NT2/D1 (cell line): ENCODE results near the gene SETX.
A peak's percentile ranks its signal among the peaks of the same experiment; 100 is the strongest.
"Not testable (repeated sequence)": the region's sequence is repeated elsewhere in the genome, so short reads cannot be mapped to it uniquely, and the experiment has no call there.

Source experiments
- DNase-seq: peaks from one replicate; pipeline ENCODE4 v3.0.0-alpha.2; 2011; ENCODE audit warnings: low read depth, low spot score
- H3K27me3 ChIP-seq: 2 replicates; pipeline ENCODE4 v1.6.0; 2011; ENCODE audit warnings: mild to moderate bottlenecking; ENCODE audit not compliant: insufficient read length, insufficient read depth
- H3K36me3 ChIP-seq: 2 replicates; pipeline ENCODE4 v1.6.1; 2011; ENCODE audit warnings: mild to moderate bottlenecking, low read length, mixed read lengths; ENCODE audit not compliant: insufficient read depth, insufficient read length
- H3K4me1 ChIP-seq: 2 replicates; pipeline ENCODE4 v1.5.1; 2011; ENCODE audit not compliant: insufficient read depth, insufficient read length
- H3K4me3 ChIP-seq: 2 replicates; pipeline ENCODE4 v1.5.1; 2011; ENCODE audit warnings: low read depth; ENCODE audit not compliant: insufficient read length
- H3K9ac ChIP-seq: 2 replicates; pipeline ENCODE4 v1.6.0; 2011; ENCODE audit warnings: low read depth; ENCODE audit not compliant: insufficient read length
- H3K9me3 ChIP-seq: 2 replicates; pipeline ENCODE4 v1.5.1; 2011; ENCODE audit warnings: mild to moderate bottlenecking, low read length; ENCODE audit not compliant: insufficient read depth
- SUZ12 ChIP-seq: IDR thresholded peaks from 2 replicates; pipeline ENCODE4 v1.6.1; 2011; ENCODE audit not compliant: insufficient read length, insufficient read depth; ENCODE audit errors: extremely low read depth
- YY1 ChIP-seq: IDR thresholded peaks from 2 replicates; pipeline ENCODE4 v1.6.1; 2011; ENCODE audit not compliant: insufficient read length, insufficient read depth
- ZNF274 ChIP-seq: IDR thresholded peaks from 2 replicates; pipeline ENCODE4 v1.6.1; 2011; ENCODE audit warnings: mild to moderate bottlenecking, low read depth, low read length

The SETX gene

GRCh38 chr9:132283165-132283564 is 71.6 kb downstream of the SETX start:
- H3K9ac ChIP-seq, result no peak overlapping the region
- H3K4me3 ChIP-seq, result no peak overlapping the region
- TF ChIP-seq YY1 (no peak), ZNF274 (no peak), SUZ12 (no peak)
- H3K27me3 ChIP-seq, result no peaks in the 10 kb centered on the region
- no peak for DNase-seq
- no peaks in the 10 kb centered on the region for H3K4me1 ChIP-seq
- H3K9me3 ChIP-seq, result no peaks in the 10 kb centered on the region
- H3K36me3 ChIP-seq, result peaks cover 87% of the 10 kb centered on the region

DNA sequence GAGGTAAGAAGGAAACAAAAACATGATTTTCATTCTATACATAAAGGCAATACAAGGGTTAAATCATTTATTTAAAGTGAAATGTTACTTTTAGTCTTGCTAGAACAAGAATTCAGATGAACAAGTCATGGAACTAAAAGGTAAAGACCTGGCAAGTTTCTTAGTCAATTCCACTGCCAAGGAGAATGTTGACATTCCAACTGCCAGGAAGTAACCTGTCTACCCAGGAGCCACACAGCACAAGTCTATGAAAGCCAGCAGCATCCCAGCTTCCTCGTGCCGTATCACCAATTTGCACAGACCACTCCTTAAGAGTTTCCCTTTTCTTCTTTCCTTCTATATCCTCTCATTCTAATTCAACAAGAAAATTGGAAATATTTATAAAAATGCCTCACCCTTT is 79.9 kb downstream of the SETX start:
- no peaks in the 10 kb centered on the region for H3K9me3 ChIP-seq
- H3K4me1 ChIP-seq, result no peaks in the 10 kb centered on the region
- peaks cover 91% of the 10 kb centered on the region for H3K36me3 ChIP-seq
- H3K9ac ChIP-seq, result no peak overlapping the region
- no peak overlapping the region for H3K4me3 ChIP-seq
- no peak for DNase-seq
- TF ChIP-seq SUZ12 (no peak), YY1 (no peak), ZNF274 (no peak)
- H3K27me3 ChIP-seq, result no peaks in the 10 kb centered on the region

GRCh38 chr9:132269704-132270516 is 84.9 kb downstream of the SETX start:
- not testable (repeated sequence) for H3K4me3 ChIP-seq, DNase-seq, H3K9me3 ChIP-seq, H3K27me3 ChIP-seq, H3K4me1 ChIP-seq, H3K9ac ChIP-seq
- peaks cover 86% of the 10 kb centered on the region for H3K36me3 ChIP-seq

- no peak overlapping the region for H3K4me3 ChIP-seq
- no peaks in the 10 kb centered on the region for H3K9me3 ChIP-seq
- no peaks in the 10 kb centered on the region for H3K27me3 ChIP-seq
- no peak overlapping the region for H3K9ac ChIP-seq
- no peak for TF ChIP-seq YY1
- TF ChIP-seq ZNF274, result no peak
- TF ChIP-seq SUZ12, result no peak
- H3K4me1 ChIP-seq, result no peaks in the 10 kb centered on the region
- peak; percentile 59 for DNase-seq
- peaks cover 86% of the 10 kb centered on the region for H3K36me3 ChIP-seq
These were observed 85.9 kb downstream of the SETX start for GRCh38 chr9:132268725-132269352.

DNA sequence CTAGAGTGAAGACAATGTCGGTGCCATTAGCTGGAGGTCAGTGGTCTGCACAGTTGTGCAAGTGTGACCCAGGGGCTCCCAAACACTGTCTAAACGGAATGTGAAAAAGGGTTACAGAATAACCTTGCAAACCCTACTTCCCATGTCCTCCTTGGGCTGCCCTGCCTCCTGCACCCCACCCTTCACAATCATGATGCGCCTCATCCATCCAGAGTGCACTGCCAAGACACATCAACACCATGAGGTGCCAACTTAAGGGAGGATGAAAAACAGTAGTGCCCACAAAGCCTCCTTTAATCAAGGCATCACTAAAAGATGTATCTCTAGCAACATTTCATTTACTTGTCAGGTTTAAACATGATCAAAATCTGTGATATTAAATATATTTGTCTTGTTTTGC is 87.1 kb downstream of the SETX start:
- DNase-seq, result no peak
- no peak overlapping the region for H3K9ac ChIP-seq
- H3K9me3 ChIP-seq, result no peaks in the 10 kb centered on the region
- no peaks in the 10 kb centered on the region for H3K27me3 ChIP-seq
- no peak for TF ChIP-seq SUZ12
- no peak for TF ChIP-seq YY1
- TF ChIP-seq ZNF274, result no peak
- no peaks in the 10 kb centered on the region for H3K4me1 ChIP-seq
- peaks cover 86% of the 10 kb centered on the region for H3K36me3 ChIP-seq
- no peak overlapping the region for H3K4me3 ChIP-seq

GRCh38 chr9:132266017-132266416 is 88.8 kb downstream of the SETX start:
- no peak overlapping the region for H3K9ac ChIP-seq
- no peaks in the 10 kb centered on the region for H3K9me3 ChIP-seq
- H3K27me3 ChIP-seq, result no peaks in the 10 kb centered on the region
- TF ChIP-seq ZNF274, result no peak
- no peak for TF ChIP-seq SUZ12
- no peak for TF ChIP-seq YY1
- H3K4me1 ChIP-seq, result no peaks in the 10 kb centered on the region
- H3K36me3 ChIP-seq, result peaks cover 84% of the 10 kb centered on the region
- no peak overlapping the region for H3K4me3 ChIP-seq
- no peak for DNase-seq

GRCh38 chr9:132260846-132261245 is 93.9 kb downstream of the SETX start:
- H3K9ac ChIP-seq, result no peak overlapping the region
- H3K36me3 ChIP-seq, result peaks cover 37% of the 10 kb centered on the region

More at GRCh38 chr9:132260846-132261245, 93.9 kb downstream of the SETX start:
- Histone ChIP-seq H3K27me3 (no peaks in the 10 kb centered on the region), H3K9me3 (no peaks in the 10 kb centered on the region), H3K4me1 (peaks cover 3% of the 10 kb centered on the region), H3K4me3 (no peak overlapping the region)
- TF ChIP-seq YY1 (no peak), ZNF274 (no peak), SUZ12 (no peak)
- no peak for DNase-seq
